DLD1 (cell line): Measurements from ENCODE around the gene ABLIM1.

Experiments
- in situ Hi-C: cut with HindIII; loops from 2 replicates; pipeline ENCODE4 v1.10.0; 2017; ENCODE audit warnings: low sequenced_read_pairs

The ABLIM1 gene

DNA sequence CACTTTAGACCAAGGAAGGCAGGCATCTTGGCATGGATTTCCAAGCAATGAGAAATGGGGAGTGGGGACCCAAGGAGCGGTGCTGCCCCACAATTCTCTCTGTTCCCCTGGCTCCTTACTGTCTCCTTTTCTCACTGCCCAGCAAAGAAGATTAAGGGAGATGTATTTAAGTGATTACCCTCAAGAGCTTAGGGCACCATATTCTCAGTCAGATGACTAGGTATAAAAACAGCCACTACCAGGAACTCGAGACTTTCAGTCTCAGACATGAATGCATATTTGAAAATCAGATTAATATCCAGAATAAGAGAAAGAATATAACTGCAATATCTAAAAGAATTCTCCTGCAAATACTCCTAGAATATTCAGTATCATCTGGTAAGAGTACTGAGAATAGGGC lies at the start of gene ABLIM1:
Gene ABLIM1 (minus strand): TSS at position 101 of the 400 bp plus-strand sequence. CDS start 75 bp downstream, at position 26.
- in situ Hi-C loops = no loop called here

DNA sequence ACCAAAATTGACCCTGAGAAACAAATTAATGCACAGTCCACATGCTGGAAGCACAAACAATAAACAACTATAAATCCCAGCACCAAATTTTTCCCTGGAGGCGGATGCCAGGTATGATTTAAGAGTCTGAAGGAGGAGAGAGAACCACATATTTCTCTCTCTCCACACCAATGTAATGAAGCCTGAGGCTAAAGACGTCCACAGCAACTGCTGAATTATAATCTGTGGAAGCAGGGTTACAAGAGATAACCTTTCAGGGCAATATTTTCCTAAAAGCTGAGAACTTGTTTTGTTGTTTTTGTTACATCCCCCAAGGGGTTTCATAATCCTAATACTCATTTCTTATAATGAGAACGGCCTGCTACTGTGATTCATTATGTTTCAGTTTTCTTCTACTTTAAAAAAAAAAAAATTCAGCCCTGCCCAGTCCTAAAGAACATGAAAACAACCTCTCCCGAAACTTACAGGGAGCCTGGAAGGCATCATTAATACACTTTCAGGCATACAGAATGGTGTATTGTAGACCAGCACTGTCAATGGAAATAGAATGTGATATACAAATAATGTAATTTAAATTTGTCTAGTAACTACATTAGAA lies 48.5 kb upstream of the ABLIM1 start:
- in situ Hi-C loops = no loop called here

DNA sequence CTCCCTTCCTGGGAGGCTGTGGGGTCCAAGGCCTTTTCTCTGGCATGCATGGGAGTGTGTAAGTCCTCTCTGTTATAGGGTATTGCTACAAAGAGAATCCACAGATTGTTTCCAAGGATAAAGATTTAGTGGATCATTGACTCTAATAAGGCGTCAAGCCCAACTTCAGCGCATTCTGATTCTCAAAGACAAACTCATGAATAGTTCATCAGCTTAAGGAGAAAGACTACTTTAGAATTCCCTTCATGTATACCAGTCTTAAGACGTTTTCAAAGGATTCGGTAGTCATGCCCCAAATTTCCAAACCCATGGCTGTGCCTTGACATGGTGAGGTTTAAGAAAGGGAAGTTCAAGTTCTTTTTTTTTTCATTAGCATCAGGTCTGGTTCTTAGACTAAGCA lies 46.6 kb upstream of the ABLIM1 start:
- in situ Hi-C loops = no loop called here

DNA sequence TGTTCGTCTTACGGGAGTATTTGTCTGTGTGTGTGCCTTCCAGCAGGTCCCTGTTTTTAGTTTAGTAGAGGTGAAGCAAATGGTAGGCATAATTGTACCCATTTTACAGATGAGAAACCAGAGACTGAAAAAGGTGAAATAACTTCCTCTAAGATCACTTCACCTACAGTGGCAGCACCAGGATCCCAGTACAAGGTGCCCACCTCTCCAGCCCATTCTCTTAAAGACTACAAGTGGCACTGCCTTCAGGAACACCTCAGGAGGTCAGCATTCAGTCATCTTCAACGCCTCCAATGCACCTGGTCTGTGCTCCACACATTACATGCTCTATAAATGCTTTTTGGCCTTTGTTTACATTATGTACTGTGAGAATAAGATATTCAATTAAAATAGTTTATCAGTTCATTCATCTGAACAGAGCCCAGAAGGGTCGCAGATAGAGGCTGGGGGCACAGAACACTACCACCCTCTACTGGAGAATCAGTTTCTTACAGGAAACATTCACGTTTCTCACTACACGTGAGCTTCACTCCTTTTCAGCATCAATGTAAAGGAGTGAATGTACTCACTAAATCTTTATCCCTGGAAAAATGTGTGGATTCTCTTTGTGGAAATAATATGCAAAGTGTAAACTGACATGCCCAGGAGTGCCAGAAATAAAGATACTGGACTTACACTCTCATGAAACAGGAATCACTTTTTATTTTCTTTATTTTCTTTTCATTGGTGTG lies 45.5 kb upstream of the ABLIM1 start:
- in situ Hi-C loops = no loop called here

DNA sequence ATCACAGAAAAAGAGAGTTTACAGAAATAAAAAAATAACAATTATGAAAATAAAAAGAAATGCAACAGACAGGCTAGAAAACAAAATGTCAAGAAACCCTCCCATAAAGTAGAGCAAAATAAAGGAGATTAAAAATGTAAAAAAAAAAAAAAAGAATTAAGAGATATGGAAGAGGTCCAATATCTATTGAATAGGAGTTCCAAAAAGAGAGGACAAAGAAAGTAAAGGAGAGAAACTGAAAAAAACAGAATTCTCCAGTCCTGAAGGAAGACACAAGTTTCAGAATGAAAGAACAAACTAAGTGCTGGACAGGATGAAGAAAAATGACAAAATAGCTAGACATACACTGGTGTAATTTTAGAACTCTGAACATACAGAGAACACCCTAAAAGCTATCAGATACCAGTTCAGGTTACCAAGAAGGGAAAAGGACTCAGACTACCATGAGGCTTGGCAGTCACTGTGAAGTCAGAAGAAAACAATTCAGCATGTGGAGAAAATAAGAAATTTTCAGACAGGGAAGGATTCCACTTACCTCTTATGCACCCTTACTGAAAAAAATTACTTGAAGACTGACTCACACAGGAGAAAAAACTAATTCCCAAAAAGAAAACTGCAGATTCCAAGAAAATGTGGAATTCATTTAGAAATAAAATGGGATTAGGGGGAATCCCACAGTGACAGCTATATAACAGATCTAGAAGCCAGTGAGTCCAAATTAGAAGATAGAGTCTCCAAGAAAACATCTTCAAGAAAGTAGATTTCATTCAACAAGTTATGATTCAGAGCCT lies 40.4 kb upstream of the ABLIM1 start:
- in situ Hi-C loops = loop anchor here (5.0 to 10.0 kb wide), 2 partner anchors 141 to 214 kb away; no protein-coding TSS in a partner anchor

DNA sequence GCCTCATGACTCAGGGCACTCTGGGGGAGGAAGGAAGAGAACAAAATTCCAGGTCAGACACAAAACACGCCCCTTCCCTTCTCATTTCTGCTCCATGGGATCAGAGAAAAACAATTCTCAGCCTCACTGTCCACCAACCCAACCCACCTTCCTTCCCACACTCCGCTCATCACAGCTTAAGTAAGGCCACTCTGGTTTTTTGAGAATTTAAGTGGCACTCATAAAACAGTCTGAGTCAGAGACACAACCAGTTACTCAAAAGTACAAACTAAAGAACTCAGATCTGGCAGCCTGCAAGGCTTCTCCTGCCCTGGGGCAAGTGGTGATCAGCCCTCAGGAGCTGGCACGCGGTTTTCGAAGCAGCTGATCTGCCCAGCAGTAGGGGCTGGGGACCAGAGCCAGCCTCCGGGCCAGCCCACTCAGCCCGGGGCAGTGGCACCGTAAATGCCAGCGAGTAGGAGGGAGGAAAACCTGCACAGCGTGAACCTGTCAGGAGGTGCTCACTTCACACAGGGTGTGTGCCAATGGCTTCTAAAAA lies 39.1 kb upstream of the ABLIM1 start:
- in situ Hi-C loops = loop anchor here (5.0 to 10.0 kb wide), 2 partner anchors 140 to 212 kb away; no protein-coding TSS in a partner anchor

DNA sequence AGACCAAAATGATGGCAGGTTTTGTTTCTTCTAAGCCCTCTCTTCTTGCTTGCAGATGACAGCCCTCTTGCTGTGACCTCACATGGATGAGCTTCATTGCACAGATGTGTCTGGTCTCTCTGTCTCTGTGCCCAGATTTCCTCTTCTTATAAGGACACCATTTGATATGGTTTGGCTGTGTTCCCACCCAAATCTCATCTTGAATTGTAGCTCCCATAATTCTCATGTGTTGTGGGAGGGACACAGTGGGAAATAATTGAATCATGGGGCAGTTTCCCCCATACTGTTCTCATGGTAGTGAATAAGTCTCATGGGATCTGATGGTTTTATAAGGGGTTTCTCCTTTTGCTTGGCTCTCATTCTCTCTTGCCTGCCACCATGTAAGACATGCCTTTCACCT lies 38.2 kb upstream of the ABLIM1 start:
- in situ Hi-C loops = loop anchor here (5.0 to 10.0 kb wide), 2 partner anchors 139 to 212 kb away; no protein-coding TSS in a partner anchor

DNA sequence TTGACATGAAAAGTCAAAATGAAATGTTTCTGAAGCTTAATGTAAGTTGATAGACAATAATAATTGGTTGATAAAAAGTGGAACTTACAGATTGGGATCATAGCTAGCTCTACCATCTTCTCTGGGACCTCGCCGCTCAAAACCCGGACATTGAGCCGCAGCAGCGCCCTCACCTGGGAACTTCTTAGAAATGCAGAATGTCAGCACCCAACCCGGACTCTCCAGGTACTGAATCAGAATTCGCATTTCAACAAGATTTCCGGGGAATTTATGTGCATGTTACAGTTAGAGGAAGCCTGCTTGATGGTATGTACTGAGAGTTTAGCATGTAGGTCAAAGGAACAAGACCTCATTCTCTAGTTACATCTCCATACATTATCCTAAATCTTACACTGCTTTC lies 36.7 kb upstream of the ABLIM1 start:
- in situ Hi-C loops = loop anchor here (5.0 to 10.0 kb wide), 2 partner anchors 137 to 210 kb away; no protein-coding TSS in a partner anchor

DNA sequence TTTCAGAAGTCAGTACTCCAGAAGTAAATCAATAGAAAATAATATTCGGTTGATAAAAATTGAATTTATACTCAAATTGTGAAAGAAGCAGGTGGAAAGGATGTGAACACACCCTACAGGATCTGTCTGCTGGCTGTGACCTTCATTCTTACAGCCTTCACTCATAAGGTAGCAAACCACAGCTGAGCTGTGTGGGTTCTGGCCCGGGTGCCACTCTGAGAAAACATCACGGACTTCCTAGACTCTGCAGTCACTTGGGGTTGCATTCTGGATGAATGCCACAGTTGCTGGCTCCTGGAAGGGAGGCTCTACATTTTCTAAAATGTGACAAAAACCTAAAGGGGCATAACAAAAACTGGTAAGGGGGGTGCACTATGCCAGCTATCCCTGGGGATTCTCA lies 36.0 kb upstream of the ABLIM1 start:
- in situ Hi-C loops = loop anchor here (10.0 kb wide), 1 partner anchor 209 kb away; no protein-coding TSS in a partner anchor

DNA sequence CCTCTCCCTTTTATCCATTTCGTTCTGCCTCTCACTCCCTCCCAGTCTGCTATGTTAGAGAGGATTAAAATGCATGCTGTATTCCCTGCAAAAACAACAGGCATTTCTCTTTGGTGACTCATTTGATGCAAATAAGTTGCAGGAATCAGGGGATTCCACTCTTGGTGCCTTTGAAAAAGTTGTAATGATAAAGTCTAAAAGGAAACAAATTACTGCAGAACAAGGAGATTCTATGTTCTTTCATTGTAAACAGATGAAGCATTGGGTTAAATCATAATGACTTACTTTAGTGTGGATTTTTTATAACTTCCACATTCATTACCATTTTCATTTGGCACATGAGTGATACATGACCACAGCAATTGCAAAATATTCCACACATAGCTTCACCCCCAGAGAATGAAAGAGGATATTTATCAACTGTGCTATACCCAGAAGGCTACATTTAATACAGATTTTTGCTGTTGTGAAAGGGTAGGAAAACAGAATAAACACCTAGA lies 33.4 kb upstream of the ABLIM1 start:
- in situ Hi-C loops = loop anchor here (10.0 kb wide), 1 partner anchor 207 kb away; no protein-coding TSS in a partner anchor

DNA sequence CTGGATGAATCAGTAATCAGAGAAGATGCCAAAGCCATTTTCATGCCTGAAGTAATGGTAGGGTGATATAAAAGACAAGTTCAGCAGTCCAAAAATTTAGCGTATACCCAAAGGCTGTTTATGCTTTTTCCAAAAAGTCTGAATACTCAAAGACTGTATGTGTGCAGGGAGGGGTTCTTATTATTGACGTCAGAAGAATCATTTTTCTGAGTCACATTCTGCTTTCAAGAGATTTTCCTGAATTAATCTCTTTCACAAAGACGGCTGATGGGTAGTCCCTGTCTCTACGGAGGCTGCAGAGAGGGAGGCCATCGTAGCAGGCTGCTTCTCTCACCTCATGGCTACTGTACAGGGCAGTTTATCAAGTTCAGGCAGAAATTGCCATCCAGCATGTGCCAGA lies 30.7 kb upstream of the ABLIM1 start:
- in situ Hi-C loops = no loop called here

DNA sequence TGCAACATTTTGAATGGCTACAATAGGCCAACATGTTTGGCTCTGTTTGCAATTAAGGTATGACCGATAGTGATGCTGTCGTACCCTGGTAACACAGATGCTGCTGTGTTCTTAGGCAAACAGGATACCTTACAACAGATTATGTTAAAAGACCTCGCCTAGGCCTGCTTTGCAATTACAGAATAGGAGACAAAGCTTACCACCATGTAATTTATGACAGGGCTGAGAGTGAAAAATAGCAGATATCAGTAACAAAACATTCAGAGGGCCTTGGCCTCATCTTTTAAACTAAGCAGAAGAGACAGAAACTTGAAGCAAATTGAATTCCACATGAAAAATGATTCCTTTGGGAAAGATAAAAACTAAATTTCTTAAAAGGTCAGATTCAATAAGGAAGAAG lies 29.4 kb upstream of the ABLIM1 start:
- in situ Hi-C loops = no loop called here

DNA sequence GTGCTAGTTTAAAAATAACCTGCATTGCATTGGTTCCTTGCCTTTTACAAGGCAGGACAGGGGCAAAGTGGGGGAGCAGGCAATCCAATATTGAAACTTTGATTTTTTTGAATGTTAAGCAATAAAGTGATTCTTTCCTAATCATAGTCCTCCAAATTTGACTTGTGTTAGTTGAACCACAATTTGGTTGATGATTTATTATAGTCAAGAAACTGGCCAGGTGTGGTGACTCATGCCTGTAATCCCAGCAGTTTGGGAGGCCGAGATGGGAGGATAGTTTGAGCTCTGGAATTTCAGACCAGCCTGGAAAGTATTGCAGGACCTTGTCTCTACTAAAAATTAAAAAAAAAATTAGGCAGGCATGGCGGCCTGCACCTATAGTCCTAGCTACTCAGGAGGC lies 27.9 kb upstream of the ABLIM1 start:
- in situ Hi-C loops = no loop called here

DNA sequence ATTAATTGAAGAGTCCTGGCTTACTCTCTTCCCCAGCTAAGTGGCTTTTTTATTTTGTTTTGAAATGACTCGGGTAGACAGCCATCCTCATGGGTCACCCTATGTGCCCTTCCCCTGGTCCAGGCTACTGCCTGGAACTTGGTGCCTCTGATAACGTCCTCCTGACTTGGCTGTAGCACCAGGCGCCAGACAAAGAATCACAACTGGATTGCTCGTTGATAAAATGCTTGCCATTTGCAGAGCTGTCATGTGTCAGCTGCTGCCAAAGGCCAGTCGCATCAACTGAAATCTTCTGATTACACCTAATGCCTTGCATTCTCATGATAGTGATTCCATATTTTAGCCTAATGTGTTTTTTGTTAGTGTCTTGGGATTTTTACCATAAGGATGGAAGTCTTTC lies 27.4 kb upstream of the ABLIM1 start:
- in situ Hi-C loops = no loop called here

DNA sequence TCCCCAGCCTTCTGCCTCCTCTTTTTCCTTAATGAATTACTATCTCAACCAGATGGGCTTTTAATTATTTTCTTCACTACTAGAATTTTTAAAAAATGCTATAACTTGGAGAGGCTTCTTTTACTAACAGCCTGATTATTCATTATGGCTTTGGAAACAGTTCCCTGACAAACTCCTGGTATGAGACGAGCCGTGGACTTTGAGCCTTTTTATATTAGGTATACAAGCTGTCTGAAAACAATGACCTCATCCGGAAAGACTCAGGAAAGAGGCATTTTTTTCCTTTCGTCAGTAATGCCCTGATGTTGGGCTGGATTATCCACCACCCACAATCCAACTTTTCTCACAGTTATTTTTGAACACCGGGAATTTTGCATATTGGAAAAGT lies 26.7 kb upstream of the ABLIM1 start:
- in situ Hi-C loops = no loop called here

DNA sequence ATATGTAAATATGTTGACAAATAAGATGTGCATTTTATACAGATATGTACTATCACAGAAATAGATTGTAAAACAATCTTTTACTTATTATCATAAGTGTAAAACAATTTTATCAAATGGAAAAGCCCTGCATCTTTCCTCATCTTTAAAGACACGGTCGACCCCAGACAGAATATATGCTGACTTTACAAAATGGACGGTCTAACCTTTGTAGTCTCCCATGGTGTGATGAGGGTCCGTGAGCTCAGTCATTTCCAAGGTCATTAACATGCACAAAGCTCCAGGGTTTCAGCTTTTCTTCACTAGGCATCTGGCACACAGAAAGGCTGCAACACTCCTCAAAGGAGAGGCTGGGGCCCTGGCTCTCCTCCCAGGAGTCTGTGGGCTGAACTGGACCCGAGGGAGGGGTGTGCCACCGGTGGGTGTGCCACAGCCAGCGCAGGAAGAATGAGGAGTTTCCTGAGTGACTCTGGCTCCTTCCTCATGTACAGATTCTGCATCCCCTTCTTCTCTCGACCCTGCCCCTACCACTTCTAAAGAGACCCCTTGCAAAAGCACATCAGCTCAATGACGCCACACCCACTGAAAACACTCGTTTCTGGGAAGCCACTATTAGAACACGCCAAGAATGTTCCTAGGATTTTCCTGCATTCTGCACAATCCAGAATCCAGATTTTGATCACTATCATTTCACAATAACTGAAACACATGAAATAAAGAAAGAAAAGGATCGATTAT lies 26.2 kb upstream of the ABLIM1 start:
- in situ Hi-C loops = no loop called here

DNA sequence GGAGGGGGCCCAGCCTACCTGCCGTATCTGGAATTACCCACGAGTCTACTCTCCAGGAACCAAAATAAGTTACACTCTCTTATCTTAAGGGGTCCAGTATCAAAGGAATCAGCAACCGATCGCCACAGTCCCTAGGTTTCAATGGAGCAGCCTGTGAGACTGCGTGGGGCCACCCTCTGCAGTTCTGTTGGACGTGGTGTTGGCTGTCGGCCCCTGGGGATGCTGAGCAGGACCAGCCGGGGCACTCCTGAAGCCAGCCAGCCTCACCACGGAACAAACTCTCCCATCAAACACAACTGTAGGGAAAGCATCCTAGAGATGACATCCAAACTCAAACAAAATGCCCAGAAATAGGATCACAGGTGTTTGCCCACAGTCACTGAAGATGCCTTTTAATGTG lies 25.5 kb upstream of the ABLIM1 start:
- in situ Hi-C loops = no loop called here

DNA sequence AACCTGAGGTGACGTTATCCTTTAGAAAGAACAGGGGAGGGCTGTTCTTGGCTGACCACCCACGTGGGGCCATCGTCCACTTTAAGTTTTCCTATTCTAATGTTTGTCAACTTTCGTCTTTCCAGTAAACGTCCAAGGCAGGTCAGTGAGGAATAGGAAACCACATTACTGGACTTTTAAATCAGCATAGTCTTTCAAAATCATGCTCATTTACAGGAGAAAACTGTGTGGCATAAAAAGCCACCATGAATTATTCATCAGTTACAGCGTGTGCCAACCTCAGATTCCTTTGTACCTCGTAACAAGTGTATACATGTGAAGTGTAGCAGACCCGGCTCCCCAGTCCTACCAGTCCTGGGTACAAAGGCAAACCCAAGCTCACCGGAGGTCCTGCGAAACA lies 25.1 kb upstream of the ABLIM1 start:
- in situ Hi-C loops = no loop called here

DNA sequence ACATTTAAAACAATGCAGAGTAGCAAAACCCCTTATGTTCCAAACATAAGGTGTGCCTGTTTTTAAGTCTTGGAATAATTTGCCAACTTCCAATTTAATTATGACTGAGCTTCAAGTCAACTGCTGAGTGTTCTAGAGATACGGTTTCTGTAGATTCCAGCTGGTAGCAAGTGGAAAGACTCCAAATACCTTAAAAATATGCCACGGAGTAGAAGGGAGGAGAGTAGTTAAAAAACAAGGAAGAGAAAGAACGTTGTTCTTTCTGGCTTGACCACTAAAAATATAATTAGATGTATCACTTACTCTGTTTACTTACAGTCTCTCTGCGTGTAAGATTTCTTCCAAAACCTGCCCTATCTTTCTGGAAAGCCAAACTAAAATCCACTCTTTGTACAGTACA lies 24.5 kb upstream of the ABLIM1 start:
- in situ Hi-C loops = no loop called here

DNA sequence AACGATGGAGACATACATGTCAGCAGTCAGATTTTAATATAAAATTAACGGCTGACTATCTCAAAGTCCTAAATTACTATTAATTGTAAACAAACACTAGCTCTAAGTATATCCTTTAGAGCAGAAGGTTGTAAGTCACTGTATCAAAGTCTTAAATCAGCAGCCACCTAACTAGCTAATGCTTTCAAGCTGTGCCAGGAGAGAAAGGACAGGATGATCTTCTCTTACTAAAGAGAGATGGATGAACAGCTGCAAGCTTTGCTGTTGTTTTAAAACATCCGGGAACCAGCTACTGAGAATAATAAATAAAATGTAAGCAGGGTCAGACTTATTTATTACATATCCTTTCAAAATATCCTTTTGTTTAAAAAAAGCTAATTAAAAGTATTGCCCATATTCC lies 24.0 kb upstream of the ABLIM1 start:
- in situ Hi-C loops = no loop called here
